Measurements from ENCODE around the gene COL16A1.

Gene COL16A1

GRCh38 chr1:31742462-31743212, 38.8 kb upstream of the COL16A1 start:
- no peak for TF ChIP-seq CTCF (IDR thresholded peaks at IDR 0.05; ENCODE audit: extremely low read depth, insufficient read depth, missing control alignments)
- no peak for DNase-seq (ENCODE audit: low spot score)
- in situ Hi-C loops (cut with MboI; ENCODE audit: low pct_unique_long_range_greater_than_20kb, low sequenced_read_pairs, unreplicated experiment) = no loop called here

GRCh38 chr1:31739346-31739745, 35.5 kb upstream of the COL16A1 start:
- no peak for TF ChIP-seq CTCF (IDR thresholded peaks at IDR 0.05; ENCODE audit: extremely low read depth, insufficient read depth, missing control alignments)
- DNase-seq (ENCODE audit: low spot score) = no peak
- in situ Hi-C loops (cut with MboI; ENCODE audit: low pct_unique_long_range_greater_than_20kb, low sequenced_read_pairs, unreplicated experiment) = no loop called here

- DNase-seq (ENCODE audit: low spot score) = no peak
- no peak for TF ChIP-seq CTCF (IDR thresholded peaks at IDR 0.05; ENCODE audit: extremely low read depth, insufficient read depth, missing control alignments)
- in situ Hi-C loops (cut with MboI; ENCODE audit: low pct_unique_long_range_greater_than_20kb, low sequenced_read_pairs, unreplicated experiment) = no loop called here
Observed at GRCh38 chr1:31736675-31737074, 32.9 kb upstream of the COL16A1 start.

GRCh38 chr1:31735571-31735970, 31.8 kb upstream of the COL16A1 start:
- in situ Hi-C loops (cut with MboI; ENCODE audit: low pct_unique_long_range_greater_than_20kb, low sequenced_read_pairs, unreplicated experiment) = no loop called here
- DNase-seq (ENCODE audit: low spot score) = no peak
- TF ChIP-seq CTCF (IDR thresholded peaks at IDR 0.05; ENCODE audit: extremely low read depth, insufficient read depth, missing control alignments) = no peak

GRCh38 chr1:31734582-31735107, 30.8 kb upstream of the COL16A1 start:
- TF ChIP-seq CTCF (IDR thresholded peaks at IDR 0.05; ENCODE audit: extremely low read depth, insufficient read depth, missing control alignments) = no peak
- in situ Hi-C loops (cut with MboI; ENCODE audit: low pct_unique_long_range_greater_than_20kb, low sequenced_read_pairs, unreplicated experiment) = no loop called here
- DNase-seq (ENCODE audit: low spot score) = no peak

GRCh38 chr1:31733389-31734219, 29.8 kb upstream of the COL16A1 start:
- TF ChIP-seq CTCF (IDR thresholded peaks at IDR 0.05; ENCODE audit: extremely low read depth, insufficient read depth, missing control alignments) = no peak
- in situ Hi-C loops (cut with MboI; ENCODE audit: low pct_unique_long_range_greater_than_20kb, low sequenced_read_pairs, unreplicated experiment) = no loop called here
- DNase-seq (ENCODE audit: low spot score) = no peak

Data from GM13977 (cell line).